Right hindlimb (tissue), 1 donor: ENCODE results near the gene AHCYL1.

Experiments
- DNase-seq: peaks from one replicate; pipeline ENCODE4 v3.0.0-alpha.2; 2018

Gene AHCYL1

DNA sequence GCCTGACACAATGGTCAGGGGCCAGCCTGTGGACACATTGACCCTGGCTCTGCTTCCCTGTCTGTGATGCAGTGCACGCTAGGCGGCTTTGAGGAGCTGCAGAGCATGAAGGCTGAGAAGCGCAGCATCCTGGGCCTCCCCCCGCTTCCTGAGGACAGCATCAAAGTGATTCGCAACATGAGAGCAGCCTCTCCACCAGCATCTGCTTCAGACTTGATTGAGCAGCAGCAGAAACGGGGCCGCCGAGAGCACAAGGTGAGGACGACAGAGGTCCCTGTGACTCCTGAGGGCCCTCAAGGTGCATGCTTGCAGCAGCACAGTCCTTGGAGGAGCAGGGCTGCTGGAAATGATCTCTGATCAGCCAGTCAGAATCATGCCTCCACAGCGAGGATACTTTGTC is 58.5 kb downstream of the AHCYL1 start:
- no peak for DNase-seq

GRCh38 chr1:110047463-110047862 is 62.9 kb downstream of the AHCYL1 start:
- no peak for DNase-seq

GRCh38 chr1:110048240-110048639 is 63.7 kb downstream of the AHCYL1 start:
- no peak for DNase-seq

DNA sequence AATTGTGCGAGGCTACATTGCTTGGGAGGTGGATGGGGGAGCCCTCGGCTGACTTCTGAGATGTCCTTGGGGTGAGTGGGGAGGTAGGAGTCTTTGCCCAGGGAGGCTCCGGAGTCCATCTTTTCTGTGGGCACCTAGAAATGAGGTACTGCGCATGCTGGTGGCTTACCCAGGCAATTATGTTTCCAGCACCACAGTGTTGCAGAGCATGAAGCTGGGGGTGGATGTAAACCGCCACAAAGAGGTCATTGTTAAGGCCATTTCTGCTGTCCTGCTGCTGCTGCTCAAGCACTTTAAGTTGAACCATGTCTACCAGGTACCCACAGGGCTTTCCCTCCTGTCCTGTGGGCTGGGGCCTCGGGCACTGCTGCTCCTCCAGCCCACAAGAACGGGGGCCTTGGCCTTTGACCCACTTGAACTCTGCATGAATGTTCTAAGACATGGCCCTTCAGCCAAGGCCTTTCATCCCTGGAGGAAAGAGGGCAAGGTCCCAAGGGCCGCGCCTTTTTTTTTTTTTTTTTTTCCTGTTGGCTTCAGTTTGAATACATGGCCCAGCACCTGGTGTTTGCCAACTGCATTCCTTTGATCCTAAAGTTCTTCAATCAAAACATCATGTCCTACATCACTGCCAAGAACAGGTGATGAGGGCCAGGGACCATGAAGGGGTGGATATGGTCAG is 64.5 kb downstream of the AHCYL1 start:
- DNase-seq, result no peak

GRCh38 chr1:110049801-110050601 is 65.4 kb downstream of the AHCYL1 start:
- no peak for DNase-seq

DNA sequence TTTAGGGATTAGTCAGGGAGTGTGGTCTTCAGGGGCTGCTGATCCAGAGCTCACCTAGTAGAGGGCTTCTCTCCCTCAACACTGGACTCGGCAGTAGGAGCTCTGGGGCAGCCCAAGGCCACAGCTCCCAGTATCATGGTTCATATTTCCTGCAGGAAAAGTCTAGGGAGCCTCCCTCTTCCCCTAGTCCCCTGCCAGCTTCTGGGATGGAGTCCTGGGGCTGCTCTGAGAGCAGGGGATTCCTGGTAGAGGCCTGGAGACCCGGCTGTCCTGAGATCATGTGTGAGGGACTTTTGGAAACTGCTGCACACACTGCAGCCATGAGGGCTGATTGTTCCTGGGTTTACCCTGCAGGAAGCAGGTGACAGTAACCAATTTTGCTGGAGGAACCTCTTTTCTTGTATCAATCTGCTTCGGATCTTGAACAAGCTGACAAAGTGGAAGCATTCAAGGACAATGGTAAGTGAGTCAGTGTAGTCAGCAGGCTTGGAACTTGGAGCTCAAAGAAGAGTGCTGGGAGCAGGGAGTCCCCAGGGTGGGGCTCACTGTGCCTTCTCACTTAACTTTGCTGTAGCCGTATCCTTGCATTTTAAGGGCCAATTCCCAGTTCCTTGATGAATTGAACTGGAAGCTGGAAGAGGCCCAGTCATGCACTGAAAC is 66.2 kb downstream of the AHCYL1 start:
- DNase-seq, result no peak

GRCh38 chr1:110051262-110051648 is 66.7 kb downstream of the AHCYL1 start:
- DNase-seq, result no peak

DNA sequence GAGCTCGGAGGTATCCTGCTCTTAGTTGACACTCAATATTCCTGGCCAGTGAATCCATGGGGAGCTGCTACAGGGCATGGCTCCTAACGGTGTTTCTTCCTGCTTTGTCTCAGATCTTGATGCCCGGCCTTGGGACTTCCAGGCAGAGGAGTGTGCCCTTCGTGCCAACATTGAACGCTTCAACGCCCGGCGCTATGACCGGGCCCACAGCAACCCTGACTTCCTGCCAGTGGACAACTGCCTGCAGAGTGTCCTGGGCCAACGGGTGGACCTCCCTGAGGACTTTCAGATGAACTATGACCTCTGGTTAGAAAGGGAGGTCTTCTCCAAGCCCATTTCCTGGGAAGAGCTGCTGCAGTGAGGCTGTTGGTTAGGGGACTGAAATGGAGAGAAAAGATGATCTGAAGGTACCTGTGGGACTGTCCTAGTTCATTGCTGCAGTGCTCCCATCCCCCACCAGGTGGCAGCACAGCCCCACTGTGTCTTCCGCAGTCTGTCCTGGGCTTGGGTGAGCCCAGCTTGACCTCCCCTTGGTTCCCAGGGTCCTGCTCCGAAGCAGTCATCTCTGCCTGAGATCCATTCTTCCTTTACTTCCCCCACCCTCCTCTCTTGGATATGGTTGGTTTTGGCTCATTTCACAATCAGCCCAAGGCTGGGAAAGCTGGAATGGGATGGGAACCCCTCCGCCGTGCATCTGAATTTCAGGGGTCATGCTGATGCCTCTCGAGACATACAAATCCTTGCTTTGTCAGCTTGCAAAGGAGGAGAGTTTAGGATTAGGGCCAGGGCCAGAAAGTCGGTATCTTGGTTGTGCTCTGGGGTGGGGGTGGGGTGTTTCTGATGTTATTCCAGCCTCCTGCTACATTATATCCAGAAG is 69.2 kb downstream of the AHCYL1 start:
- peak; percentile 69 for DNase-seq

DNA sequence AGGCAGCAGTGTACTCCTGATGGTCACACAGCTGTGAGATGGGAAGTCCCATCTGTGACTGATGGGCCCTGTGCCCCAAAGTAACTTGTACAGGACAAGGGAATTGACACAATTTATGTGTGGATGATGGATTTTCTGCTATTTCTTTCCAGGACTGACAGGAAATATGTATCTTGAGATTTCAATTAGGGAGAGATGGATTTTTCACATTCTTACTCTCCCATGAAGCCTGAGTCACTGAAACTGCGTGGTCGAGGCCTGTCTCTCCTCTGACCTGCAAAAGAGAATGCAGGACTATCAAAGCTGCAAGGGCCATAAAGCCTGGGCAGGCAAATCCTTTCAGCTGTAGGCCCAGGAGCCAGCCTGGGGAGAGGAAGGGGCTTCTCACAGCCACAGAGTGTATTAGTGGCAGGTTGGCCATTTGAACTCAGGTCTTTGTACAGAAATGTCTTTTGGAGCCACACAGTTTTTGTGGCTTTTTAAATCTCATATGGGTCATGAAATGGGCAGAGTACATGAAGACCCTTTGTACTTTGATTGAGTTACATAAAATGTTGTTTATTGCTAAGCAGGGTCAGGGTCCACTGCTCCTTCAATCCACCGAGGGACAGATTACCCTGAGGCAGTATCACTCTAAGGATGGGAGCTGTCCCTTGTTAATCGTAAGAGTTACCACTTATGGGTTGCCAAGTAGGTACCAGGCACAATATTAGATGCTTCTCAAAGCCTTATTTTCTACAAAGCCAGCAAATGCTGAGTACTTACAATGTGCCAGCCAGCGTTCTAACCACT is 71.1 kb downstream of the AHCYL1 start:
- DNase-seq, result no peak

GRCh38 chr1:110056285-110056683 is 71.7 kb downstream of the AHCYL1 start:
- no peak for DNase-seq

- no peak for DNase-seq
Observed at GRCh38 chr1:110056776-110057175, 72.2 kb downstream of the AHCYL1 start.

DNA sequence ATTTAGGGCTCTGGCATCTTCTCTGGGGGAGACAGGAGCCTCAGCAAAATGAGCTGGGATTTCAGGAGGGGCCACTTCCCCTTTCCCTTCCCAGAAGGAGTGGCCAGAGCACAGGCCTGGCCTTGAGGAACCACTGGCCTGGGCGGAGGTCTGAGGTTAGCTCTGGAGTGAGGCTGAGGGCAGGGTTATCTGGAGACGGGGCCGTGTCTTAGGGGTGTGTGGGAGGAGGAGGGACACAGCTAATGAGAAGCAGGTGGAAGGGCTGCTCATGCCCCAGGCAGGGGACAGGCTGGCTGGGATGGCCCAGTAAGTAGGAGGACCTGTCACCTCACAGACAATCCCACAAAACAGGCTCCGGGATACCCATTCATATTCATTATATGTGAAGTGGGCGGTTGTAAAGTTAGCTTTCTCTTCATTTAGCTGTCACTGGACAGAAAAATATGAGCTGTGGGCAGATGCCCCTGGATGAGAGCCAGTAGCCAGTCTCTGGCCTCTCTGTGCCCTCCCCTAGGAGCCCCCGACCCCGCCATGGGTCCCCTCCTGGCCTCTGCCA is 73.5 kb downstream of the AHCYL1 start:
- DNase-seq, result no peak

DNA sequence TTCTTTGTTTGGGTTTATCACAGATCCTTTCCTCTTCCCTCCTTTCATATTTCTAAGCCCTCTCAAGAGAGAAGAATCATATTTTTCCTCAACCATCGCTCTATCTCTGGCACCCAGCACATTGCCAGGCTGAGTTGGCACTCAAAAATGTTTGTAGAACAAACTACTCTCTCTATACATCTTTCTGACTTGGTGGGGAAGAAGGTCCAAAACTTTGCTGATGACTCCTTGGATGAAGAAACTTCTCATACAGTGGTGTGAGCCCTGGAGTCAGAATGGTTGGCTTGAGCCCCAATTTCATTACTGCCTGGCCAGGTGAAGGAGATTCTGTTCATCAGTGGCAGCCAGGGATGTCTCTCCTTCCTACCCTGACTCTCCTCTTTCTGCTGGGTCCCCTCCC is 74.0 kb downstream of the AHCYL1 start:
- DNase-seq, result no peak

DNA sequence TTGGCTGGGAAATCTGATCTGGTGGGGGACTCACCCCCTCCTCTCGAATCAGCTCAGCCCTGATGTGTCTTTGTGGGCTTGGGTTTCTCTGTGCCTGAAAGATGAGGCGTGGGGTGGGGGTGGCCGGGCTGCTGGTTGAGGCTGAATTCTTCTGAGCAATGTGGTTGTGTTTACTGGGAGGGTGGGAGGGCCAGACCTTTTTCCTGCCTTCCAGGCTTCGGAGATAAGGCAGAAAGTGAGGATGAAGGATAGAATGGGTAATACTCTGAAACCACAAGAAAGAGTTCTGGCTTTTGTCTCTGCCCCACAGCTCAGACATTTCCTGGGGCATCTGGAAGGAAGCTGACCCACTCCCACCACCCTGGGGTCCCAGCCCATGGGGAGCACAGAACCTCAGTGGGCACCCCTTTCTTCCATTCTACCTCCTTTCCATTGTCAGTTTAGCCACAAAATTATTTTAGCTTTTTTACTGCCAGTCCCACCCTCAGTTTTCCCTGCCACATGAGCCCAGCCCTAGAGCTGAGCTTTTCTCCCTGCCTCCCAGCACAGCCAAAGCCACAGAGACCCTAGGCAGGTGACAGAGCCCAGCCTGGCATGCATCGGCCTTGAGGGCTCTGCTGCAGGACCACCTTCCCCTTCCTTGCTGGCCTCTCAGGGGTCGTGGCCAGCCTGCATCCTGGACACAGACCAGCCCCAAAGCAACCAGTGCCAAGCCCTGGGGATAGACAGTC is 74.7 kb downstream of the AHCYL1 start:
- no peak for DNase-seq

- no peak for DNase-seq
Observed at GRCh38 chr1:110060034-110060661, 75.6 kb downstream of the AHCYL1 start.

DNA sequence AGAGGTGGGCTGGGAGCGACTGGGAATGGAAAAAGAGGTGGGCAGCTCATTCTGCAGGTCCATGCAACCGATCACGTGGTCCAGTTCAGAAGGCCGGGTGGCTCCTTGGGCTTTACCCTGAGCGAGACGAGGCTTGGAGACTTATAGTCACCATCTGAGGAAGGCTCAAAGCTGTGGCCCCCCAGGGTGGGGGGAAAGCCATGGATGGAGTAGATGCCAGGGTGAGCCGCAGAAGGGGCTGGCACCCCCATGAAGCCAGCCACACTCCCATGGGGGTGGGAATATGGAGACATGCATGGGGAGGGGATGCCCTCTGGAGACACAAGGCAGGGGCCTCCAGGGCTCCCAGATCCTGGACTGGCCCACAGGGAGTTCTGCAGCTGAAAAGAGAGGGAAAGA is 76.1 kb downstream of the AHCYL1 start:
- DNase-seq, result no peak

DNA sequence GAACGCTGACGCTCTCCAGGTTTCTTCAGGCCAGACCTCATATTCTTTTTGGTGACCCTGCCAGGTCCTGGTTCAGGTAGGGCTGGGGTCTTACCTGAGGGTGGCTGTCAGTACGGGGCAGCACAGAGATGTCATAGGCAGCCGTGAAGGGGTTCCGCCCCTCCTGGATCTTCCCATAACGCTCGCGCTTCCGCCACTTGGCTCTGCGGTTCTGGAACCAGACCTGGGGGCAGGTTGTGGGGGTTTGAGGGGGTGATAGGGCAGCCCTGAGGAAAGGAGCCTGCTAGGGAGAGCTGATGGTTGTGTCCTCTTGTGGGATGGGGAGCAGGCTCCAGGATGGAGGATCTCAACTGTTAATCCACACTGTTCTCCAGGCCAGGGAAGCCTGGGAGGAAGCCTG is 76.8 kb downstream of the AHCYL1 start:
- DNase-seq, result no peak

GRCh38 chr1:110062612-110063011 is 78.0 kb downstream of the AHCYL1 start:
- no peak for DNase-seq

GRCh38 chr1:110063781-110064180 is 79.2 kb downstream of the AHCYL1 start:
- DNase-seq, result no peak

- no peak for DNase-seq
Observed at GRCh38 chr1:110064576-110065337, 80.2 kb downstream of the AHCYL1 start.
